Left lobe of liver (tissue), 2 donors: Measurements from ENCODE around the gene SLC12A9. TPM values are rescaled to one million over a fixed set of nuclear protein-coding genes. Genes with fewer than 3 reads are reported as not detected.
A peak's percentile ranks its signal among the peaks of the same experiment; 100 is the strongest.

Experiments
- ATAC-seq: fragments of 200-7000 bp; cut with Tn5 transposase; one replicate; pipeline ENCODE4 v1.9.1; 2020; ENCODE audit warnings: mild to moderate bottlenecking, moderate library complexity
- DNase-seq: peaks from one replicate; pipeline ENCODE4 v3.0.0-alpha.2; 2020; ENCODE audit warnings: low spot score
- total RNA-seq: library from RNA; stranded (reverse); gene quantifications from one replicate; pipeline ENCODE4 v1.2.1, GENCODE V29; 2021
- donor health status: DM: no; HTN: no; CAD: no; lungs with moderate emphysema.
- donor health status: DM: no; HTN: yes; CAD: no.

SLC12A9 gene
- total RNA-seq, 1 donor from 2014 or later, result 10.1 TPM

DNA sequence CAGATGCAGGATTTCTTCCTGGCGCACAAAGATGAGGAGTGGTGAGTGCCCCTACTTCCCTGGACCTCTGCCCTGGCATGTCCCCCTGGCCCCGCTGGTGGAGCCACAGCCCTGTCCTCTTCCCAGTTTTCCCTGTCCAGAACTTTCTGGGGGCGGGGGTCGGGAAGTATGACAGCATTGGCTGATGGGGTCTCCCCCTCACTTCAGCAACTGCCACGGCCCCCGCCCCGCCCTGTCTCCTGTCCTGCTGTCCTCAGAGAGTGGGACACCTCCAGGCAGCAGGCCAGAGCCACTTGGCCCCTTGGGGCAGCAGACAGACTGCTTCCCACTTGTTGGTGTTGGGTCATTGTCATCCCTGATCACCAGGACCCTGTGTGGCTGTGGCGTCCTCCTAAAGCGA is 29.7 kb downstream of the SLC12A9 start:
- no peak for DNase-seq
- no peak for ATAC-seq

DNA sequence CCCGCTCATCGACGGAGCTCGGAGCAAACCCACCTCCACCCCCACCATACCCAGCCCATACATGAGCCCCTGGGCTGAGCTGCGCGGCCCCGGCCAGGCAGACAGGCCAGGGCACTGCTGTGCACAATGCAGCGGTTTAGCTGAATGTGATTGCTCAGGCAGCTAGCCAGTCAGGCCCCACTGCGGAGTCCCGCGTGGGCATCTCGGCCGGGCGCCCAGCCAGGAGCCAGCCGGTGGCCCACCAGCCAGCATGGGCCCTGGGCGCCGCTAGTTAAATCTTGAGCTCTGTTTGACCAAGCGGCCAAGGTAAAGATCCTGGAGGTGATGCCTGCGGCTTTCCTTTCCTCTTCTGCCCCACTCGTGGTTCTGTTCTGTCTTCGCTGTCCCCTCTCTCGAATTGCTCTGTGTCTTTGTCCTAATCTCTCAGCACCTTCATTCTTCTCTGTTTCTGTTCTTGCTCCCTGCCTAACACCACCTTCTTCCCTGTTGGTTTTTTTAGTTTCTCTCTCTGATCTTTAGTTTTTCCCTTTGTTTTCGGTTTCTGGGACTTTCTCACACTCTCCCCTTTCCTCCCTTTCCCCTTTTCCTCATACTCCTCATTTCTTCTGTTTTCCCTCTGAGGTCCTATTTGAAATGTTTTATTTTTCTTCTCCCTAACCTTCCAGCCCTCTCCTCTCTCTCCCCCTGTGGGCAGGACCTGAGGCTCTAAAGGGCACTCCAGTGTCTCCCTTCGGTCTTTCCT is 30.4 kb downstream of the SLC12A9 start:
- DNase-seq, result no peak
- ATAC-seq, result no peak

DNA sequence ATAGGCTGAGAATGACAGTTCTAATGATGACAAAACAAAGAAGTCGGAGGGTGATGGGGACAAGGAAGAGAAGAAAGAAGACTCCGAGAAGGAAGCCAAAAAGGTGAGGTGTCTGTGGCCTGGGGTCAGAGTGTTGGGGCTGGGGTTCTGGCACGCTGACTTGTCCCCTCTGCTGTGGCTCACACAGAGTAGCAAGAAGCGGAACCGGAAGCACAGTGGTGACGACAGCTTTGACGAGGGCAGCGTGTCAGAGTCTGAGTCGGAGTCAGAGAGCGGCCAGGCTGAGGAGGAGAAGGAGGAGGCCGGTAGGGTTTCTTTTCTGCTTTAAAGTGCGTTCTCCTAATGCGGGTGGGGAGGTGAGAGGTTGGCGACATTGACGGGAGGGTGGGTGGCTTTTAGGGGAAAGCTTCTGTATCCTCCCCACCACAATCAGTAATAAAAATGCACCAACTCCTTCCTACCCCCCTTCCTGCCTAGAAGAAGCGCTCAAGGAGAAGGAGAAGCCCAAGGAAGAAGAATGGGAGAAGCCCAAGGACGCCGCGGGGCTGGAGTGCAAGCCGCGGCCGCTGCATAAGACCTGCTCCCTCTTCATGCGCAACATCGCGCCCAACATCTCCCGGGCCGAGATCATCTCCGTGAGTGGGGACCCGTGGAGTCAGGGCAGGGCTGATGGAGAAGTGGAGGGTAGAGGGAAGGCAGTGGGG is 32.4 kb downstream of the SLC12A9 start:
- ATAC-seq, result no peak
- DNase-seq, result no peak

DNA sequence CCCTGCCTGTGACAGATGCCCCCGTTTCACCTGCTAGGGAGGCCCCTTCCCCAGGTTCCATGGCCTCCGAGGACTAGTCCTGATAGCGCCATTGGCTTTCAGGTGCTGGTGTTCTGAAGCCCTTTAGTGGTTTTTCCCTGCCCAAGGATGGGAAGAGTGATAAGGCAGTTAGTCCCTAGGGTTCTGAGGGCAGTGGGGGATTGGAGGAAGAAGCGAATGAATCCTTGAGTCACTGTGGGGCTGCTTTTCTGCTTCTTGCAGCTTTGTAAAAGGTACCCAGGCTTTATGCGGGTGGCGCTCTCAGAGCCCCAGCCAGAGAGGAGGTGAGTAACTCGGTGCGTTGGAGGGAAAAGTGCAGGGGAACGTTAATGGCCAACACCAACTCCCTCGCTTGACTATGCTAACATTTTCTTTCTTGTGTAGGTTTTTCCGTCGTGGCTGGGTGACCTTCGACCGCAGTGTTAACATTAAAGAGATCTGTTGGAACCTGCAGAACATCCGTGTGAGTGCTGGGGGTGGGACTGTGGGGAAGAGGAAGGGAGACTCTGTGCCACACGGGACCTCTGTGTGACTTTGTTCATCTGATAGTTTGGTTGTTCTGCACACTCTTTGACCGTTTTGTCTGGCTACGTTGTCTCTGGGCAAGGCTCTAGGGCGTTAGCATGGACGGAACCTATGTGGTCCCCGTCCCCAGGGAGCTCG is 33.1 kb downstream of the SLC12A9 start:
- ATAC-seq (no peak), DNase-seq (no peak)

DNA sequence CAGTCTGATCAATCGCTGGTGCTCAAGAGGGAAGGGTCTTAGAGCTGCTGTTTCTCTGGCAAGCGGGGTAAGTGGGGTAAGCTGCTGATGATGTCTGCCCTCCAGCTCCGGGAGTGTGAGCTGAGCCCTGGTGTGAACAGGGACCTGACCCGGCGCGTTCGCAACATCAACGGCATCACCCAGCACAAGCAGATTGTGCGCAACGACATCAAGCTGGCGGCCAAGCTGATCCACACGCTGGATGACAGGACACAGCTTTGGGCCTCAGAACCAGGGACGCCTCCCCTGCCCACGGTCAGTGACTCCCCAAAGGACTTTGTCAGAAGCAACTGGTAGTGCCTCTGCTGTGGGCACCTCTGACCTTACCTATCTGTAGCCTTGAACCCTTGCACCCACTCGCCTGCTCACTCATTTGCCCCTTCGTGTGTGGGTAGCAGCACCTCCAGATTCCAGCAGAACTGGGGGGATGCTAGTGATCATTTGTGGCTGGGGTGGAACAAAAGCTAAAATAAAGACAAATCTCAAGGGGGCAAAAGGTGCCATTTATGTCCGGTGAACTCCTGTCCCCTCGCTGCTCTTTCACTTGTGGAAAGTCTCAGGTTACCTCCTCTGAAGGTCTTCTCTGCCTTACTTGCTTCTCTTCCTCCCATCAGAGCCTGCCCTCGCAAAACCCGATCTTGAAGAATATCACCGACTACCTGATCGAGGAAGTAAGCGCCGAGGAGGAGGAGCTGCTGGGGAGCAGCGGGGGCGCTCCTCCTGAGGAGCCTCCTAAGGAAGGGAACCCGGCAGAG is 33.8 kb downstream of the SLC12A9 start:
- DNase-seq, result no peak
- no peak for ATAC-seq

DNA sequence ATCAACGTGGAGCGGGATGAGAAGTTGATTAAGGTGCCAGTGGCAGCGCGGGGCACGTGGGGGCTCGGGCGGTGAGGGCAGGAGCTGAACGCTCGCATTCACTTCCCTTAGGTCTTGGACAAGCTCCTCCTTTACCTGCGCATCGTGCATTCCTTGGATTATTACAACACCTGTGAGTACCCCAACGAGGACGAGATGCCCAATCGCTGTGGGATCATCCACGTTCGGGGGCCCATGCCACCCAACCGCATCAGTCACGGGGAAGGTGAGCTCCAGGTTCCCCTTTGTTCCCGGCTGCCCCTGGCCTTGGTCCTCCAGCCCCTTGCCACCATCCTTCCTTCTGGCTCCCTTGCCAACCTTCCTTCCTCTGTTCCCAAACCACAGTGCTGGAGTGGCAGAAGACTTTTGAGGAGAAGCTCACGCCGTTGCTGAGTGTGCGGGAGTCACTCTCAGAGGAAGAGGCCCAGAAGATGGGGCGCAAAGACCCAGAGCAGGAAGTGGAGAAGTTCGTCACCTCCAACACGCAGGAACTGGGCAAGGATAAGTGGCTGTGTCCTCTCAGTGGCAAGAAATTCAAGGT is 34.5 kb downstream of the SLC12A9 start:
- DNase-seq (no peak), ATAC-seq (no peak)

DNA sequence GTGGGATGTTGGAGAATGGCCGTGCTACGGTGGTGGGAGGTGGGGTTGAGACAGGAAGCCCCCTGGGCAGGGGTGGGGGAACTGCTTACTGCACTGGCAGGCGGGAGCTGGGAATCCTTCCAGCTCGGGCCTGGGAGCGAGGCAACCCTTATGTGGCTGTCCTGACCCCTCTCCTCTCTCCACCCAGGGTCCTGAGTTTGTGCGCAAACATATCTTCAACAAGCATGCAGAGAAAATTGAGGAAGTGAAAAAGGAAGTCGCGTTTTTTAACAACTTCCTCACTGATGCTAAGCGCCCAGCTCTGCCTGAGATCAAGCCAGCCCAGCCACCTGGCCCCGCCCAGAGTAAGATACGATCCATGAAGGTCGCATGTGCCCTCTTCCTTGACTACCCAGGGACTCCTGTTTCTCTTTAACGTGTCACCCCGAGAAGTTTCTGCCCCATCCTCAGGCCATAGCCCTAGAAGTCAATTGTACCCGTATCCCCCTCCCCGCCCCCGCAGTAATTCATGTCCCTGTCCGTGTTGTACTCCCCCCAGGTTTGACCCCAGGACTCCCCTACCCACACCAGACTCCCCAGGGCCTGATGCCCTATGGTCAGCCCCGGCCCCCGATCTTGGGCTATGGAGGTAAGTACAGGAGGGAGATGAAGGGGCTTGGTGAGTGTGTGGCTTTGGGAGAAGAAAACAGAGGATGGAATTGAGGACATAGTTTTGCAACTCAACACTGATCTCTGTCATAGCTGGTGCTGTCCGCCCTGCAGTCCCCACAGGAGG is 35.2 kb downstream of the SLC12A9 start:
- DNase-seq (no peak), ATAC-seq (no peak)

DNA sequence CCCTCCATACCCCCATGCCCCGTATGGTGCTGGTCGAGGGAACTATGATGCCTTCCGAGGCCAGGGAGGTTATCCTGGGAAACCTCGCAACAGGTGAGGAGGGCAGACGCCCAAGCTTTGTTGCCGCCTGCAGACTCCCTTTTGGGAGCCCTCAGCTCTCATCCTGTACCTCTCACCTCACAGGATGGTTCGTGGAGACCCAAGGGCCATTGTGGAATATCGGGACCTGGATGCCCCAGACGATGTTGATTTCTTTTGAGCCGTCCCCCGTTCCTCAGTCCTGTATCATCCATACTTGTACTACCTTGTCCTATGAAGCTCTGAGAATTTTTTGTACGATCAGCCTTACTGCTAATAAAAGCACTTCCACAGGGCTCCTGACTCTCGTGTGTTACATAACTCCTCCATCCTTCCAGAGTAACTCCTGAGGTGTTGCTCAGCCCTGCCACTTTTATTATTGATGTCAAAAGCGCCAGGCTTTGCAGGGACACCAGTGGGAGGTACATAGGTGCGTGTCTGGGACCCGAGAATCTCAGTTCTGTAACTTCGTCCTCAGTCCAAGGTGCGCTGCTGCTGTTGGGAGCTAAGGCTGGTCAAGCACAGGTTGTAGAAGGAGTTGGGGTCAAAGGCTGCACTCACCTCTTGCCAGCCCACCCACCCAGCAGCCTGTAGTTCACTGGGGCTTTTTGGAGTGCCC is 35.9 kb downstream of the SLC12A9 start:
- DNase-seq (no peak), ATAC-seq (peak; percentile 1)

DNA sequence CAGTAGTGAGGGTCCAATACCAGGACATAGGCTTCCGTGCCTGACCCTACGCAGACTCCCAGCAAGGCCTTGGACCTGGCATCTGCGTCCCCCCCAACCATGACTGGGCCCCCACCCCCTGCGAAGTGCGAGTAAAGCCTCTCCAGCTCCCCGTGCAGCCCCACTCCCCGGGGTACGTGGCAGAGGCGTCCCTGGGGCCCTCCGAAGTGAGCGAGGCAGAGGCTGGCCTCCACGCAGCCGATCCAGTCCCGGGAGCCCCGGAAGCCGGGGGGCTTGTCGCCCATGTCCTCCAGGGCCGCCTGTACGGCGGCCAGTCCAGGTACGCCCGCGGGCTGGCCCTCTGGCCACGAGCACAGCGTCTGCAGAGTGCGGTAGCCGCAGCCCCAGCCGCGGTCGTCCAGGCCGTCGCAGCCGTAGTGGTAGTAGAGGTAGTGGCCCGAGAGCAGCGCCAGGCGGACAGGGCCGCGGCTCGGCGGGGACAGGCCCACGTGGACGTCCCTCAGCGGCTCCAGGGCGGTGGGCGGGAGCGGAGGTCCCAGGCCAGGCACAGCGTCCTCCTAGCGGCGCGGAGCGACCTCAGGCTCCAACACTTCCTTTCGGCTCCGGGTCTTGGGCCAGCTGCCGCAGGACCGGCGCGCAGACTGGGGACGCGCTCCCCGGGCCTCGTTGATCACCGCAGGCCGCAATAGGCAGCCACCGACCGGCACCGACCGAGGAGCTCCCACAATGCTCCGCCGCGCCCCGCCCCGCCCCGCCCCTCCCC is 36.7 kb downstream of the SLC12A9 start, which contains the start of gene UFSP1:
TSS of gene UFSP1 (minus strand) at position 728 of the 763 bp plus-strand sequence. CDS start at position 284, 444 bp downstream.
- DNase-seq (no peak), ATAC-seq (peak; percentile 66)

DNA sequence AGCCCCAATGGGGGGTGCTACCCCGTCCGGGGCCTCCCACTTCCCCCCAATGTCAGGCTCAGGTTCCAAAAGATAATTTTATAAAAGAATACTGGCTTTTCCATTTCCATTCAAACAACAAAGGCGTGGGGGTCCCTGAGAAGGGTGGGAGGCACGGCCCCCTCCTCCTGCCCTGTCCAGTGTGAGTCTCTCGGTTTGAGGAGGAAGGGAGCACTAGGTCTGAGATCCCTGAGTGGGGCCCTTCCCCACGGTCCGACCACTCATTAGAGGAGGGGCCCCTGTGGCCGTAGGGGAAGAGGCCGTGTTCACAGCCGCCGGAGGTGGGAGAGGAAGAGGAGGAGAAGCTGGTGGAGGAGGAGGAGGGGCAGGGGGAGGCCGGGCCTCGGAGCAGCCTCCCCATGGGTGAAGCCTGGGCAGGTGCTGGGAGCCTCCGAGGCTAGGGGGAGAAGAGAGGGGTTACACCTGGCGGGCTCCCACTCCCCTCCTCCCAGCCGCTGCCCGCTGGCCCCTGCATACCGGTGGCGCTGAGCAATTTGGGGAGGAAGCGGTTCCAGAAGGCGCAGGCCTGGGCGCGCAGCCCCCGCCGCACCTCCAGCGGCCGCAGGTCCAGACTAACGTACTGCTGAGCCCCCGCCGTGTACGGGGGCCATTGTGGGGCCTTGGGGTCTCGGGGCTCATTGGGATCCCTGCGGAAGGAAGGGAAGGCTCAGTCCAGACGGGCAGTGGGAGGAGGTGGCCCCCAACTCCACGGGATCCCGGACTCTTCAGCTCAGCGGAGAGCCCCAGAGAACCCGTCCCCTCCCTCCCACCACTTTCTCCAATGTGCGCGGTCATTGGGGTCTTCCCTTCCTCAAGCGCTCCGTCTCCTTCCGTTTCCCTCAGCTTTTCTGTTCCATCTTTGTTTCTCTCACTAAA is 38.4 kb downstream of the SLC12A9 start:
- no peak for ATAC-seq
- DNase-seq, result no peak

DNA sequence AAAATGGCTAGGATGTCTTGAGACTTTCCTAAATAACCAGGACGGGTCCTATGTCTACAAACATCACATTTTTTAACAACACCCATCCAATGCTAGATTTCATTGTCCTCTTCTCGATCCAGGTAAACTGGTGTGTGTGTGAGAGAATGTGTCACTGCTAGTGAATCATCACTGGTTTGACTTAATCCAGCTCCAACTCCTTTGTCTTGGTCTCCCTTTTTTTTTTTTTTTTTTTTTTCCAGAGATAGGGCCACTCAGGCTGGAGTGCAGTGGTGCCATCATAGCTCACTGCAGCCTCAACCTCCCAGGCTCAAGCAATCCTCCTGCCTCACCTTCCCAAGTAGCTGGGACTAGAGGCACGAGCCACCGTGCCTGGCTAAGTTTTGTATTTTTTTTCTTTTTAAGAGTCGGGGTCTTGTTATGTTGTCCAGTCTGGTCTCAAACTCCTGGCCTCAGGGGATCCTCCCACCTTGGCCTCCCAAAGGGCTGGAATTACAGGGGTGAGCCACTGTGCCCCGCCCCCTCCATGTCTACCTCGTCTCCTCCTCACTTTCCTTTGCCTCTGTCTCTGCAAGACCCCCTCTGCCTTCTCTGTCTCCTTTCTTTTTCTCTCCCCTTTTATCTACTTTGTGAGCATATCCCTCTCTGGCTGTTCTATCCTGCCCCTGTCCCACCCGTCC is 39.2 kb downstream of the SLC12A9 start:
- DNase-seq (no peak), ATAC-seq (no peak)

DNA sequence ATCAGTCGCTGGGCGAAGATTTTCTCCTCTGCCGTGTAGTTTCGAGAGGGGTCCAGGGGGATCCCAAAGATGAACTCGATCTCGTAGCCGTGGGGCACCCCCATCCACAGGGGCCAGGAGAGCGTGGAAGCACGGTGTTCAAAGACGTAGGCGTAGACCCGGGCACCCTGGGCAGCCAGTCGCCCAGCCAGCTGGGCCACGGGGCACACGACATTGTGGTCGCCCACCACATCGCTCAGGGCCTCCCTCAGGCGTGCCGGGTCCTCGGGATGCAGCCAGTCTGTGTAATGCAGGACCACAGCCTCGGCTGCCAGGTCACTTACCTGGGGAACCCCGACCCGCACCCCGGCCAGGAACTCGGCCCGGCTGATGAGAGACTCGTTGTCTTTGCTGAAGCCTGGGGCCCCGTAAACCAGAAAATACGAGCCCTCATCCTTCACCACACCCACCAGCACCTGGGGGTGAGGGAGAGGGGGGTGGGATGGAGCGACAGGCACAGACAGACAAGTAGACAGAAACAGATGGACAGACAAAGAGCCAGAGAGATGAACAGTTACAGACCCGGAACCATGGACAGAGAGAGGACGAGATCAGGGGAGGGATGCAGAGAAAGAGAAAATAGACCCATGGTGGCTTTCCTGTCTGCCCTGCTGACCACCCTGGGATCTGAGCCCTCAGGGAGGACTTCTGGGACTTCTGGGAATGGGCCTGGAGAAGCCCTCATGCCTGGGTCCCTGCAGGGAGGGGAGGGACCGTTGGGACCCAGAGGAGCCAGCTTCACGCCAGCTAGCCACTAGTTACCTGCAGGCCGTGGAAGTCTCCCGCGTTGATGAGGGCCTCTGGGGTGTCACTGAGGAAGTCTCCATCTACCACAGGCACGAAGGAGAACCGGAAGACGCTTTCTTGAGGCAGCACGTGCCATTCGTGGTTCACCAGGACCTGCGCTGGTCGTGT is 40.1 kb downstream of the SLC12A9 start:
- ATAC-seq (no peak), DNase-seq (no peak)

DNA sequence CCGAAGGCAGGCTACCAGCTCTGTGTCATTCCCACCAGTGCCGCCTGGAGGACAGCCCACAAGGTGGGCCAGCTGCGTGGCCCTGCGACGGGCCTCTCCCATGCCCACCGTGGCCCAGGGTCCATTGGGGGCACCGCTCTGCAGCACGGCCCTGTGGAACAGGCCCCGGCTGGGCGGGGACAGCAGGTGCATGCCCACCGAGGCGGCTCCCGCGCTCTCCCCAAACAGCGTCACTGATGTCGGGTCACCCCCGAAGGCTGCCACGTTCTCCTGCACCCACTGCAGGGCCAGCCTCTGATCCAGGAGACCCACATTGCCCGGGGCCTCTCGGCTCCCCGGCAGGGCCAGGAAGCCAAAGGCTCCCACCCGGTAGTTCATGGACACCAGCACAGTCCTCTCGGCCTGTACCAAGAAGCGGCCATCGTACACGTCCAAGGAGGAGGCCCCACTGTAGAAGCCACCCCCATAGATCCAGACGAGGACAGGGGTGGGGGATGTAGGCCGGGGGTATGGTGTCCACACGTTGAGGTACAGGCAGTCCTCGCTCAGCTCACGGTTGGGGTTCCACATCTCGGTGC is 40.9 kb downstream of the SLC12A9 start:
- DNase-seq, result no peak
- ATAC-seq, result no peak

DNA sequence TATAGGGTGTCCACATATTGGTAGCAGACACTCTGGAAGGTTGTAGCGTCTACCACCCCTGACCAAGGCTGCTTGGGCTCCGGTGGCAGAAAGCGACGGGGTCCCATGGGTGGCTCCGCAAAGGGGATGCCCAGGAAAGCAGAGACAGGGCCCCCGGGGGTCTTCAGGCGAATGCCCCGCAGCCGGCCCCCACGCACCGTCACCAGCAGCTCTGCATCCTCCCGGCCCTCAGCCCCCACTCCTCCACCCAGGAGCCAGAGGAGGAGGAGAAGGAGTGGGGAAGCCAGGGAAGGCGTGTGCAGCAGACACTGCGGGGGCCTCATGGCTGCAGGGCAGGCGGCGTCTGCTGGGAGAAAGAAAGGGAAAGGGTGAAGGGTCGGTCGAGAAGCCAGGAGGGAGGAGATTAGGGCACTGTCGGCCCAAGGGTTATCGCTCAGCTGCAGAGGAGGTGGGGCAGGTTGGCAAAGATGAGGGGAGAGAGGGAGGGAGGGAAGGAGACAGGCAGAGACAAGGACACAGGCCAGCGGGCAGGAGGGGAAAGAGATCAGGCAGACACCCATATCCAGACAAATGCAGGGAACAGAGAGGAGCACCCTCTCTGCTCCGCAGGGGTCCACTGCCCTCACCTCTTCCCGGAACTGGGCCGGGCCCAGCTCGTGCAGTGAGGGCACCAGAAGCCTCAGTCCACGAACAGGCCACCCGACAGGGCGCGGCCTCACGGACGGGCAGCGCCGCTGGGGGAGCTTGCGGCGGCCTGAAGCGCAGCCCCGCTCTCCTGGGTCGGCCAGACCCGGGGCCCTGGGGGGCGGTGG is 41.6 kb downstream of the SLC12A9 start:
- DNase-seq (no peak), ATAC-seq (no peak)
